Naive thymus-derived CD4-positive, alpha-beta T cell (primary cell): ENCODE data around the gene SYP. TPM values are rescaled to one million over a fixed set of nuclear protein-coding genes. Genes with fewer than 3 reads are reported as not detected.
"Not testable (repeated sequence)": the region's sequence is repeated elsewhere in the genome, so short reads cannot be mapped to it uniquely, and the experiment has no call there.

Experiments
- ATAC-seq: fragments of 150-1000 bp; cut with Tn5 transposase; 2 replicates; pipeline ENCODE4 v1.10.0; 2021; ENCODE audit warnings: mild to moderate bottlenecking, moderate library complexity
- CTCF ChIA-PET: fragments of 350-600 bp; sonication (Branson Sonifier 250); formaldehyde crosslinking; loops from one replicate; lab custom pipeline; 2021; ENCODE audit warnings: antibody characterized with exemption; lab: Charles Lee
- POLR2A ChIA-PET: fragments of 350-600 bp; sonication (Branson Sonifier 250); formaldehyde crosslinking; loops from one replicate; lab custom pipeline; 2021; ENCODE audit warnings: antibody characterized with exemption, inconsistent platforms; lab: Charles Lee
- DNase-seq, 9 donors: peaks; one replicate each; pipeline versions ENCODE4 v3.0.0 to v3.0.0-alpha.2; 2020 to 2022; ENCODE audit warnings: mixed read lengths in 1 of 9
- H3K27ac ChIP-seq: one replicate; pipeline ENCODE4 v1.7.0; 2013; ENCODE audit warnings: mild to moderate bottlenecking, low read depth, low read length, moderate library complexity
- H3K27me3 ChIP-seq, 2 donors: one replicate each; pipeline ENCODE4 v1.7.0; 2013; ENCODE audit warnings: low read length in 2 of 2, mild to moderate bottlenecking in 2 of 2, moderate library complexity in 2 of 2; ENCODE audit not compliant: control insufficient read depth in 2 of 2, insufficient read depth in 2 of 2
- H3K36me3 ChIP-seq, 3 experiments: 1 replicate in 2 of 3; 2 replicates in 1 of 3; pipeline ENCODE4 v1.7.0; 2013; ENCODE audit warnings: low read length in 3 of 3, mild to moderate bottlenecking in 3 of 3, moderate library complexity in 1 of 3; ENCODE audit not compliant: insufficient read depth in 3 of 3, control insufficient read depth in 2 of 3
- H3K4me1 ChIP-seq, 2 donors: one replicate each; pipeline ENCODE4 v1.7.0; 2013; ENCODE audit warnings: low read length in 2 of 2, mild to moderate bottlenecking in 2 of 2, moderate library complexity in 1 of 2; ENCODE audit not compliant: control insufficient read depth in 2 of 2, insufficient read depth in 2 of 2
- H3K4me3 ChIP-seq: 2 replicates; pipeline ENCODE4 v1.7.0; 2013; ENCODE audit warnings: mild to moderate bottlenecking, low read length
- H3K9me3 ChIP-seq, 3 experiments: 1 replicate in 2 of 3; 2 replicates in 1 of 3; pipeline ENCODE4 v1.7.0; 2013; ENCODE audit warnings: low read length in 3 of 3; ENCODE audit not compliant: control insufficient read depth in 2 of 3
- H3K27ac Mint-ChIP-seq, 9 donors: one replicate each; pipeline ENCODE4 v1.8.0; 2020 to 2022; ENCODE audit warnings: mixed read lengths in 9 of 9, mild to moderate bottlenecking in 8 of 9, moderate library complexity in 5 of 9, inconsistent platforms in 2 of 9
- H3K27me3 Mint-ChIP-seq, 5 donors: one replicate each; pipeline ENCODE4 v1.8.0; 2021 to 2022; ENCODE audit warnings: mixed read lengths in 5 of 5, mild to moderate bottlenecking in 1 of 5
- H3K36me3 Mint-ChIP-seq, 5 donors: one replicate each; pipeline ENCODE4 v1.8.0; 2020 to 2022; ENCODE audit warnings: mixed read lengths in 5 of 5, mild to moderate bottlenecking in 3 of 5, inconsistent platforms in 1 of 5
- H3K4me1 Mint-ChIP-seq, 7 donors: one replicate each; pipeline ENCODE4 v1.8.0; 2020 to 2022; ENCODE audit warnings: mixed read lengths in 7 of 7, mild to moderate bottlenecking in 3 of 7, inconsistent platforms in 1 of 7
- H3K4me3 Mint-ChIP-seq, 10 donors: one replicate each; pipeline ENCODE4 v1.8.0; 2020 to 2022; ENCODE audit warnings: mild to moderate bottlenecking in 10 of 10, mixed read lengths in 10 of 10, moderate library complexity in 6 of 10, inconsistent platforms in 2 of 10
- H3K9me3 Mint-ChIP-seq, 11 donors: one replicate each; pipeline ENCODE4 v1.8.0; 2020 to 2022; ENCODE audit warnings: mixed read lengths in 11 of 11, mild to moderate bottlenecking in 4 of 11, inconsistent platforms in 1 of 11, moderate library complexity in 1 of 11
- intact Hi-C, 2 donors: fragments of 100-400 bp; cut with micrococcal nuclease; formaldehyde crosslinking; loops; one replicate each; pipeline ENCODE4 v1.15.1; 2023
- polyA plus RNA-seq, 2 donors: library from polyadenylated mRNA; unstranded; fragments of 300-500 nt; fragmentation: Illumina TruSeq; gene quantifications; one replicate each; pipeline ENCODE4 v1.2.3, GENCODE V29; 2021
- total RNA-seq, 6 experiments: library from RNA in 5 of 6; stranded (reverse) in 5 of 6; gene quantifications; 1 replicate in 5 of 6; 2 replicates in 1 of 6; pipeline ENCODE4 v1.2.3 and lab custom pipeline; 2021 to 2026

The SYP gene
- total and polyA plus RNA-seq, 7 experiments from 2014 or later, result 0.26 to 2.2 (median 0.53) TPM

DNA sequence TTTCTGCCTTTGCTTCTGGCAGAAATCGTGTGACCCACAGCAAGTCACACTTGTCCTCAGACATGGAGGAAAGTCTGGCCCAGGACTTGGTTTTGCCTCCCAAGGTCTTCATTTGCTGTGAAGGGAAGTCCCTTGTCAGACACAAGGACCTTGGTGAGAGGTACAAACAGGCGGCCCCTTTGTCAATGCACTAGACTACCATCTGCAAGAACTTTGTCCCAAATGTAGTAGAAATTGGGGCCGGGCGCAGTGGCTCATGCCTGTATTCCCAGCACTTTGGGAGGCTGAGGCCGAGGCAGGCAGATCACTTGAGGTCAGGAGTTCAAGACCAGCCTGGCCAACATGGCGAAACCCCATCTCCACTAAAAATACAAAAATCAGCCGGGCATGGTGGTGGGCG, 26.4 kb downstream of the SYP start:
- DNase-seq, POLR2A ChIA-PET, CTCF ChIA-PET, H3K4me3 ChIP-seq, ATAC-seq, H3K9me3 Mint-ChIP-seq, H3K27me3 Mint-ChIP-seq, H3K9me3 ChIP-seq, H3K4me1 ChIP-seq, H3K27me3 ChIP-seq: not testable (repeated sequence)
- peaks cover 7 to 33% (median 19%) of the 10 kb centered on the region in 7 donors for H3K4me1 Mint-ChIP-seq
- Histone ChIP-seq H3K36me3 (peaks cover 0 to 34% (median 0%) of the 10 kb centered on the region in 3 experiments), H3K27ac (peak overlapping the region; percentile 62)
- peaks cover 0 to 16% (median 0%) of the 10 kb centered on the region in 5 donors for H3K36me3 Mint-ChIP-seq
- peak overlapping the region in 5 of 10 donors; percentile 16 to 88 (median 85) for H3K4me3 Mint-ChIP-seq
- peak overlapping the region in 6 of 9 donors; percentile 2 to 83 (median 70) for H3K27ac Mint-ChIP-seq
- intact Hi-C loops, result loop anchor here in 1 of 2 donors (10.0 kb wide), 1 partner anchor 1519 kb away; the partner anchor contains the start of genes ELK1 and UXT

DNA sequence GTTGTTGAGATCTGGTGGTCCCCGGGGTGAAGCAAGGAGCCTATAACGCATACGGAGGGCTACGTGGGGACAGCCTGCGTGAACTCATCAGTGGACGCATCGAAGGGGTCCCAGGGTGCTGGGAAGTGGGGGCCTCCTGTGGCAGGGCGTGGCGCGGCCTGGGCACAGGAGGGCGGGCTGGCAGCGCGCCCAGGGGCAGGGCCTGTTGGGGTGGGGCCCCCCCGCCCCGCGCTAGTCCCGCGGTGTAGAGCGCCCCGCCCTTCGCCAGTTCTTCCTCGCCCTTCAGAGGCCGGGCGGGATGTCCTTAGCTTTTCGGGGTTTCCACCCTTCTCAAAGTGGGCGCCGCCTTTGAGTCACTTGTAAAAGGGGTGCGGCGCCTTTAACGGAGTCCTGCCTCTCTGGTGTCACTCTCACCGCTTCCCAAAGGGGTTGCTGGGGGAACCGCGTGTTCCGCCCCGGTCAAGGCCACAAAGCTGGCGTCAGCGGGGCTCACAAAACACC, 27.7 kb downstream of the SYP start:
- Mint-ChIP-seq H3K27me3 (no peaks in the 10 kb centered on the region), H3K4me1 (peaks cover 9 to 36% (median 26%) of the 10 kb centered on the region in 7 donors), H3K4me3 (peak overlapping the region; percentile 78 to 92 (median 87)), H3K27ac (peak overlapping the region; percentile 2 to 85 (median 82)), H3K36me3 (peaks cover 0 to 13% (median 0%) of the 10 kb centered on the region in 5 donors), H3K9me3 (no peaks in the 10 kb centered on the region)
- H3K9me3 ChIP-seq, result no peaks in the 10 kb centered on the region
- DNase-seq, result peak in 8 of 9 donors; percentile 26 to 70 (median 33)
- H3K4me1 ChIP-seq, result peaks cover 6 to 14% of the 10 kb centered on the region in 2 donors
- H3K27me3 ChIP-seq, result no peaks in the 10 kb centered on the region
- intact Hi-C loops, result loop anchor here (1.0 to 10.0 kb wide), 5 partner anchors 9 to 1518 kb away; partner anchors contain the start of genes ELK1 (in 1 of the 2), PRICKLE3 (in 1 of the 2) and UXT (in 1 of the 2)
- ATAC-seq, result peak; percentile 79
- H3K4me3 ChIP-seq, result peak overlapping the region; percentile 63
- peaks cover 0 to 23% (median 0%) of the 10 kb centered on the region in 3 experiments for H3K36me3 ChIP-seq
- POLR2A ChIA-PET, result interaction anchor here (0.7 to 0.9 kb wide), 2 partner anchors 9 to 17 kb away, joined by 3 read pairs; no protein-coding TSS in a partner anchor
- H3K27ac ChIP-seq, result peak overlapping the region; percentile 62
- CTCF ChIA-PET, result interaction anchor here (0.6 kb wide), 1 partner anchor 34 kb away, joined by 3 read pairs; no protein-coding TSS in a partner anchor

DNA sequence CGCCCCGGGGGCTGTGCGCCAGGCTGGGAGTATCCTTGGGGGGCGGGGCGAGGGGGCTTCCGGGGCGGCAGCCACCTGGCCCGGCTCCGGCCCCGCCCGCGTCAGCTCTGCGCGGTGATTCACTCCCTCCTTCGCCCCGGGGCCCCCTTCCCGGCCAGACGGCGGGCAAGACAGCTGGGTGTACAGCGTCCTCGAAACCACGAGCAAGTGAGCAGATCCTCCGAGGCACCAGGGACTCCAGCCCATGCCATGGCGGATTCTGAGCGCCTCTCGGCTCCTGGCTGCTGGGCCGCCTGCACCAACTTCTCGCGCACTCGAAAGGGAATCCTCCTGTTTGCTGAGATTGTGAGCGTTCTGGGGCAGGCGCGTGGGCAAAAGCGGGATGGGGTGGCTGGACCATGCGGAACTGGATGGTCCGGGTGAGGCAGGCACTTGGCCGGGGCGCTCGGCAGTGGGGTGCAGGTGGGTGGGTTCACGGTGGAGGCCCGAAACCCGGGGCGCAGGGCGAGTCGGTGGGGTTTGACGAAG, 28.2 kb downstream of the SYP start, which contains the start of gene PLP2:
PLP2 (plus strand) TSS at position 147 of the 528 bp plus-strand sequence; CDS start at position 250, 103 bp downstream.
- peak within 1 kb of the TSS; percentile 44 to 85 (median 82) for H3K27ac Mint-ChIP-seq
- DNase-seq, result peak; percentile 17 to 73 (median 32)
- peaks cover 0 to 13% (median 0%) of the 10 kb centered on the region in 5 donors for H3K36me3 Mint-ChIP-seq
- ATAC-seq, result peak; percentile 48
- H3K4me3 ChIP-seq, result peak within 1 kb of the TSS; percentile 63
- no peaks in the 10 kb centered on the region for H3K27me3 ChIP-seq
- H3K4me3 Mint-ChIP-seq, result peak within 1 kb of the TSS; percentile 78 to 92 (median 87)
- peaks cover 11 to 14% of the 10 kb centered on the region in 2 donors for H3K4me1 ChIP-seq
- H3K4me1 Mint-ChIP-seq, result peaks cover 12 to 37% (median 28%) of the 10 kb centered on the region in 7 donors
- H3K9me3 ChIP-seq, result no peaks in the 10 kb centered on the region
- H3K9me3 Mint-ChIP-seq, result no peaks in the 10 kb centered on the region
- ChIA-PET CTCF (interaction anchor here (0.6 kb wide), 1 partner anchor 34 kb away, joined by 3 read pairs; no protein-coding TSS in a partner anchor), POLR2A (interaction anchor here (0.6 to 0.7 kb wide), 2 partner anchors 8 to 29 kb away, joined by 3 to 4 read pairs; no protein-coding TSS in a partner anchor)
- H3K27me3 Mint-ChIP-seq, result no peaks in the 10 kb centered on the region
- intact Hi-C loops, result loop anchor here (1.0 to 10.0 kb wide), 5 partner anchors 9 to 1517 kb away; partner anchors contain the start of genes ELK1 (in 1 of the 2), PRICKLE3 (in 1 of the 2) and UXT (in 1 of the 2)
- H3K27ac ChIP-seq, result peak within 1 kb of the TSS; percentile 62
- H3K36me3 ChIP-seq, result peaks cover 0 to 19% (median 0%) of the 10 kb centered on the region in 3 experiments

DNA sequence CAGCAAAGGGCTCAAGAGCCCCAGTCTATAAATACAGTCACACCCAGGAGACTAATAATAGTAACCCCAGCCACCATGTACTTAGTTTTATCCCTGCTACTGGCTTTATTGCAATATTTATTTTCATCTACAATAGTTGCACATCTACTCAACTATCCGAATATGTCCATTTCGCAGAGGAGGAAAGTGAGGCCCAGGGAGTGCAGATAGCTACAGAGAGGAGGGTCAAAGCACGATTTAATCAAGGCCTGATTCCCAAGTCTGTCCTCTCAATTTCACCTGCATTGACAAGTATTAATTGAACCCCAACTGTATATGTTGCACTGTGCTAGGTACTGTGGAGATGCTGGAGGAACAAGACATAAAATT, 32.3 kb downstream of the SYP start:
- POLR2A ChIA-PET, result interaction anchor here (0.5 to 2.8 kb wide), 5 partner anchors 9 to 44 kb away, joined by 3 to 23 read pairs (median 4); no protein-coding TSS in a partner anchor
- Mint-ChIP-seq H3K9me3 (peaks cover 0 to 2% (median 0%) of the 10 kb centered on the region in 11 donors), H3K27ac (peak overlapping the region in 8 of 9 donors; percentile 66 to 96 (median 92)), H3K4me1 (peaks cover 13 to 40% (median 30%) of the 10 kb centered on the region in 7 donors), H3K4me3 (peak overlapping the region; percentile 69 to 93 (median 88)), H3K36me3 (peaks cover 0 to 3% (median 0%) of the 10 kb centered on the region in 5 donors), H3K27me3 (no peaks in the 10 kb centered on the region)
- H3K27me3 ChIP-seq, result no peaks in the 10 kb centered on the region
- peak overlapping the region; percentile 76 for H3K27ac ChIP-seq
- no peaks in the 10 kb centered on the region for H3K9me3 ChIP-seq
- H3K36me3 ChIP-seq, result no peaks in the 10 kb centered on the region
- CTCF ChIA-PET, result interaction anchor here (0.6 to 1.4 kb wide), 5 partner anchors 10 to 654 kb away, joined by 3 to 4 read pairs (median 3); no protein-coding TSS in a partner anchor
- peaks cover 16% of the 10 kb centered on the region in 2 donors for H3K4me1 ChIP-seq
- intact Hi-C loops, result loop anchor here (1.0 to 10.0 kb wide), 3 partner anchors 18 to 273 kb away; partner anchors contain the start of genes PQBP1 (in 2 of the 2), TIMM17B (in 2 of the 2), PRAF2 (in 1 of the 2) and WDR45 (in 1 of the 2)
- DNase-seq (no peak), ATAC-seq (no peak)
- H3K4me3 ChIP-seq, result peak overlapping the region; percentile 59

DNA sequence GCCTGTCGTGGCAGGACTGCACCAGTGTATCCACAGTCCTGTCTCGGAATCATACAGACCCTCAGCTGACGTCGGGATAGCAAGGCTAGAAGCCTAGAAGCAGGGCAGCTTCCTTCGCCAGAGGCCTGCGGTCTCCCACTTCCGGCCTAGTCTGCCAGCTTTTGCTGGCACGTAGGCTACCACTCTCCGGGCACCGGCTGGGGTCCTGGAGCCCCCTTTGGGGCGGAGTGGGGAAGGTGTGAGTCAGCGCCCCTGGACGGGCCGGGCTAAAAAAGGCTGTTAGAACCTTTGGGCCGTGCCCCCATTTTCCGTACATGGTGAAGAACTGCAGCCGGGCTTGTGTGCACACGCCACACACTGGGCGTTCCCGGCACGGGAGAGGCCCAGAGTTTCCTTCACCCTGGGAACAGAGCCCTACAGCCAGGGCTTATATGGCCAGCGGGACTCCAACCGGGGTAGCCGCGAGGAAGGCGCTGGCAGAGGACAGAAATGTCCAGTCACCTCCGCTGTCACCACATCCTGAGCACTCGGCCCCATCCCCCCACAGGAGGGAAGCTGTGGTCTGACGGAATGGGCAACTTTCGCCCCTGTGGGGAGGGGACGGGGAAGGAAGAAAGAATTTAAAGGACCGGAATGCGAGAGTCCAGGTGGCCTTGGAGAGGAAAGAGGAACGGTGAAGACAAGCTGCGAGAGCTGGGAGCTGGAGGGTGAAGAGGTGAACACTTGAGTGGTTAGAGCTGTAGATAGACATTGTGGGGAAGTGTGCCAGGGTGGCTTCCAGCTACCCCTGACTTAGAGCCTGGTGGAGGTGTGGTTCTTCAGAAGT, 32.9 kb downstream of the SYP start:
- peaks cover 0 to 2% (median 0%) of the 10 kb centered on the region in 11 donors for H3K9me3 Mint-ChIP-seq
- H3K9me3 ChIP-seq, result no peaks in the 10 kb centered on the region
- peaks cover 0 to 3% (median 0%) of the 10 kb centered on the region in 5 donors for H3K36me3 Mint-ChIP-seq
- H3K4me3 Mint-ChIP-seq, result peak overlapping the region; percentile 84 to 93 (median 88)
- no peaks in the 10 kb centered on the region for H3K27me3 ChIP-seq
- peaks cover 13 to 38% (median 27%) of the 10 kb centered on the region in 7 donors for H3K4me1 Mint-ChIP-seq
- ATAC-seq (peak; percentile 58), DNase-seq (peak in 7 of 9 donors; percentile 20 to 64 (median 47))
- no peaks in the 10 kb centered on the region for H3K27me3 Mint-ChIP-seq
- H3K27ac ChIP-seq, result peak overlapping the region; percentile 76
- POLR2A ChIA-PET, result interaction anchor here (0.5 to 2.8 kb wide), 9 partner anchors 8 to 630 kb away, joined by 3 to 23 read pairs (median 3); no protein-coding TSS in a partner anchor
- no peaks in the 10 kb centered on the region for H3K36me3 ChIP-seq
- CTCF ChIA-PET, result interaction anchor here (0.6 to 1.4 kb wide), 7 partner anchors 10 to 654 kb away, joined by 3 to 4 read pairs (median 3); partner anchors contain the start of gene PRICKLE3
- peak overlapping the region; percentile 59 for H3K4me3 ChIP-seq
- peaks cover 14 to 16% of the 10 kb centered on the region in 2 donors for H3K4me1 ChIP-seq
- intact Hi-C loops, result loop anchor here (1.0 to 10.0 kb wide), 11 partner anchors 10 to 587 kb away; partner anchors contain the start of genes PQBP1 (in 2 of the 2), TIMM17B (in 2 of the 2), PPP1R3F (in 1 of the 2) and PRAF2 (in 1 of the 2)
- peak overlapping the region; percentile 91 to 96 (median 94) for H3K27ac Mint-ChIP-seq
